Thoracic aorta (tissue), 2 donors: ENCODE data around the gene CAPNS1. TPM values are rescaled to one million over a fixed set of nuclear protein-coding genes. Genes with fewer than 3 reads are reported as not detected.

Experiments used
- ATAC-seq: fragments of 150-250 bp; one replicate; pipeline ENCODE4 v1.8.0; 2017; ENCODE audit warnings: low read depth; ENCODE audit not compliant: insufficient number of reproducible peaks, low FRiP score
- DNase-seq: peaks from one replicate; pipeline ENCODE4 v3.0.0-alpha.2; 2020; ENCODE audit warnings: low spot score
- H3K27ac ChIP-seq, 2 donors: fragments of 200-600 bp; sonication (generic); 1 replicate in 1 of 2; 2 replicates in 1 of 2; pipeline ENCODE4 v1.5.1; 2016; ENCODE audit warnings: mild to moderate bottlenecking in 2 of 2, moderate library complexity in 2 of 2
- H3K27me3 ChIP-seq: fragments of 200-600 bp; sonication (generic); replicated peaks from 2 replicates; pipeline ENCODE4 v1.6.0; 2016; ENCODE audit warnings: mild to moderate bottlenecking; ENCODE audit not compliant: insufficient read depth
- H3K36me3 ChIP-seq: fragments of 200-600 bp; sonication (generic); one replicate; pipeline ENCODE4 v1.5.1; 2016
- H3K4me1 ChIP-seq, 2 donors: fragments of 200-600 bp; sonication (generic); 1 replicate in 1 of 2; 2 replicates in 1 of 2; pipeline versions ENCODE4 v1.5.1 to v1.6.0; 2016; ENCODE audit warnings: low read depth in 2 of 2, mild to moderate bottlenecking in 1 of 2; ENCODE audit not compliant: control insufficient read depth in 1 of 2
- H3K4me3 ChIP-seq: fragments of 200-600 bp; sonication (generic); 2 replicates; pipeline ENCODE4 v1.5.1; 2016; ENCODE audit warnings: mild to moderate bottlenecking
- H3K9me3 ChIP-seq: fragments of 200-600 bp; sonication (generic); 2 replicates; pipeline ENCODE4 v1.5.1; 2016
- CTCF ChIP-seq: fragments of 200-600 bp; sonication (generic); IDR thresholded peaks from one replicate; pipeline ENCODE4 v1.5.1; 2019; ENCODE audit warnings: antibody characterized with exemption
- total RNA-seq, 2 donors: library from RNA; depleted of rRNA; stranded (reverse); fragments of >200 nt; gene quantifications; one replicate each; pipeline versions ENCODE4 v1.1.0 to v1.2.3, GENCODE V29; 2016

CAPNS1 gene
- total RNA-seq, 2 donors from 2014 or later, result 161 to 220 TPM

- no peak for DNase-seq
- Histone ChIP-seq H3K36me3 (peaks cover 63% of the 10 kb centered on the region), H3K27me3 (no peaks in the 10 kb centered on the region), H3K4me1 (peaks cover 6 to 8% of the 10 kb centered on the region in 2 donors), H3K27ac (no peak overlapping the region), H3K4me3 (no peak overlapping the region), H3K9me3 (no peaks in the 10 kb centered on the region)
- ATAC-seq, result no peak
- TF ChIP-seq CTCF, result no peak
These were observed 4.8 kb downstream of the CAPNS1 start for GRCh38 chr19:36144624-36145023.

- no peaks in the 10 kb centered on the region for H3K27me3 ChIP-seq
- peaks cover 47% of the 10 kb centered on the region for H3K36me3 ChIP-seq
- H3K4me3 ChIP-seq, result no peak overlapping the region
- ATAC-seq (no peak), DNase-seq (no peak)
- no peaks in the 10 kb centered on the region for H3K9me3 ChIP-seq
- no peak for TF ChIP-seq CTCF
- peaks cover 12 to 22% of the 10 kb centered on the region in 2 donors for H3K4me1 ChIP-seq
- H3K27ac ChIP-seq, result peak overlapping the region in 1 of 2 donors; percentile 99
These were observed 10.0 kb downstream of the CAPNS1 start for GRCh38 chr19:36149673-36150406.

DNA sequence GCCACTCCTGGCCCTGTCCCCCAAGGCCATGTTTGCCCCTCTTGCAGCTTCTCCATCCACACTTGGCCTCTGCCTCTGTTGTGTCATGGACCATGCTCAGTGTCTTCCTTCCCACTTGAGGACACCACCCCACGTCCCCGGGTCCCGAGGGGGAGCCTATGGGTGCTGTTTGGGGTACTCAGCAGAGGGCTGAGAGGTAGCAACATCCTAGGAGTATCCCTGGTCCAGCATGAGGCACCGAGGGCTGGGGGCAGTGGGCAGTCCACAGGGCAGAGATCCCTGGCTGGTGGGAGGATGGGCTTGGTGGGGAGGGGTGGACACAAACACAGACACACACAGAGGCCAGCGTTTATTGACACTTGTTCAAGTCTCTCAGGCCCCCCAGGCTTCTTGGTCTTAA is 10.7 kb downstream of the CAPNS1 start:
- TF ChIP-seq CTCF, result no peak
- DNase-seq (no peak), ATAC-seq (no peak)
- Histone ChIP-seq H3K36me3 (peaks cover 40% of the 10 kb centered on the region), H3K27me3 (no peaks in the 10 kb centered on the region), H3K4me1 (peaks cover 12 to 22% of the 10 kb centered on the region in 2 donors), H3K4me3 (peak overlapping the region; percentile 83), H3K9me3 (no peaks in the 10 kb centered on the region), H3K27ac (peak overlapping the region; percentile 98 to 99)

- TF ChIP-seq CTCF, result no peak
These were observed 11.5 kb downstream of the CAPNS1 start for GRCh38 chr19:36151144-36152018.

GRCh38 chr19:36152019-36152351 is 12.1 kb downstream of the CAPNS1 start:
- no peak for TF ChIP-seq CTCF
- Histone ChIP-seq H3K4me3 (peak overlapping the region; percentile 83), H3K4me1 (peaks cover 12 to 22% of the 10 kb centered on the region in 2 donors), H3K9me3 (no peaks in the 10 kb centered on the region), H3K36me3 (peaks cover 26% of the 10 kb centered on the region), H3K27ac (peak overlapping the region; percentile 98 to 99), H3K27me3 (no peaks in the 10 kb centered on the region)
- DNase-seq, result no peak
- ATAC-seq, result peak; percentile 3

More at GRCh38 chr19:36151144-36152018, 11.5 kb downstream of the CAPNS1 start:
- Histone ChIP-seq H3K36me3 (peaks cover 32% of the 10 kb centered on the region), H3K9me3 (no peaks in the 10 kb centered on the region), H3K4me3 (peak overlapping the region; percentile 83), H3K27ac (peak overlapping the region; percentile 98 to 99), H3K27me3 (no peaks in the 10 kb centered on the region), H3K4me1 (peaks cover 12 to 22% of the 10 kb centered on the region in 2 donors)
- ATAC-seq, result peak; percentile 48
- peak; percentile 34 for DNase-seq
